ENCODE measurements around the gene CACNA1D.

Gene CACNA1D

GRCh38 chr3:53834429-53835095 is 340.2 kb downstream of the CACNA1D start:
- TF ChIP-seq CTCF (IDR thresholded peaks at IDR 0.05; ENCODE audit: control insufficient read depth, insufficient read depth, low read depth, low read length, missing control alignments) = no peak
- no peak overlapping the region for H3K4me3 ChIP-seq (ENCODE audit: control insufficient read depth, low read depth, low read length)
- DNase-seq (ENCODE audit: low read depth) = peak; percentile 52

GRCh38 chr3:53835257-53835656 is 340.8 kb downstream of the CACNA1D start:
- H3K4me3 ChIP-seq (ENCODE audit: control insufficient read depth, low read depth, low read length) = no peak overlapping the region
- no peak for DNase-seq (ENCODE audit: low read depth)
- TF ChIP-seq CTCF (IDR thresholded peaks at IDR 0.05; ENCODE audit: control insufficient read depth, insufficient read depth, low read depth, low read length, missing control alignments) = no peak

- no peak overlapping the region for H3K4me3 ChIP-seq (ENCODE audit: control insufficient read depth, low read depth, low read length)
- DNase-seq (ENCODE audit: low read depth) = no peak
- no peak for TF ChIP-seq CTCF (IDR thresholded peaks at IDR 0.05; ENCODE audit: control insufficient read depth, insufficient read depth, low read depth, low read length, missing control alignments)
Measured at GRCh38 chr3:53836084-53836872, 341.9 kb downstream of the CACNA1D start.

GRCh38 chr3:53837331-53837730 is 342.9 kb downstream of the CACNA1D start:
- no peak for DNase-seq (ENCODE audit: low read depth)
- no peak overlapping the region for H3K4me3 ChIP-seq (ENCODE audit: control insufficient read depth, low read depth, low read length)
- no peak for TF ChIP-seq CTCF (IDR thresholded peaks at IDR 0.05; ENCODE audit: control insufficient read depth, insufficient read depth, low read depth, low read length, missing control alignments)

GRCh38 chr3:53841296-53841695 is 346.9 kb downstream of the CACNA1D start:
- no peak for DNase-seq (ENCODE audit: low read depth)
- H3K4me3 ChIP-seq (ENCODE audit: control insufficient read depth, low read depth, low read length) = no peak overlapping the region
- TF ChIP-seq CTCF (IDR thresholded peaks at IDR 0.05; ENCODE audit: control insufficient read depth, insufficient read depth, low read depth, low read length, missing control alignments) = no peak

- no peak overlapping the region for H3K4me3 ChIP-seq (ENCODE audit: control insufficient read depth, low read depth, low read length)
- TF ChIP-seq CTCF (IDR thresholded peaks at IDR 0.05; ENCODE audit: control insufficient read depth, insufficient read depth, low read depth, low read length, missing control alignments) = peak; percentile 12
- no peak for DNase-seq (ENCODE audit: low read depth)
Measured at GRCh38 chr3:53842436-53843194, 348.2 kb downstream of the CACNA1D start.

All from AG09309 (cell line).